NT2/D1 (cell line): Measurements from ENCODE around the gene PUM1.

Source experiments
- YY1 ChIP-seq: IDR thresholded peaks from 2 replicates; pipeline ENCODE4 v1.6.1; 2011; ENCODE audit not compliant: insufficient read length, insufficient read depth
- ZNF274 ChIP-seq: IDR thresholded peaks from 2 replicates; pipeline ENCODE4 v1.6.1; 2011; ENCODE audit warnings: mild to moderate bottlenecking, low read depth, low read length

- no peak for TF ChIP-seq ZNF274
- no peak for TF ChIP-seq YY1
Observed at GRCh38 chr1:31011719-31012118, 53.8 kb downstream of the PUM1 start.
